HepG2 (cell line): ENCODE results near the gene SPAAR. TPM values are rescaled to one million over a fixed set of nuclear protein-coding genes. Genes with fewer than 3 reads are reported as not detected.
A peak's percentile ranks its signal among the peaks of the same experiment; 100 is the strongest.

Experiments
- ATAC-seq: fragments of 200-7000 bp; cut with Tn5 transposase; 3 replicates; pipeline ENCODE4 v1.9.1; 2020; ENCODE audit warnings: mild to moderate bottlenecking, moderate library complexity
- BruUV-seq: library from RNA; stranded (reverse); fragments of 400-500 nt; replicated peaks from 2 replicates; lab custom pipeline; 2021; lab: Mats Ljungman, UMichigan
- CTCF ChIA-PET: fragments of 300-600 bp; formaldehyde crosslinking; extraction: SDS; loops from one replicate; lab custom pipeline; 2021; ENCODE audit warnings: low total read pairs, inconsistent platforms, low intra/inter-chr PET ratio; lab: Yijun Ruan, JAX
- POLR2A ChIA-PET: fragments of 350-600 bp; sonication (Branson Sonifier 250); formaldehyde crosslinking; loops from one replicate; lab custom pipeline; 2020; ENCODE audit warnings: antibody characterized with exemption, inconsistent platforms; lab: Yijun Ruan, JAX
- DNase-seq: peaks from one replicate; pipeline ENCODE4 v3.0.0-alpha.2; 2015; ENCODE audit warnings: low spot score
- FAIRE-seq: peaks from 3 replicates; lab custom pipeline; 2011; peaks lifted over from hg19 to GRCh38; lab: Jason Lieb, UNC
- H2AFZ ChIP-seq: one replicate; pipeline ENCODE4 v1.6.1; 2011; ENCODE audit warnings: low read length, inconsistent platforms
- H3K27ac ChIP-seq: fragments of 300-600 bp; 3 replicates; pipeline ENCODE4 v1.8.0; 2011; ENCODE audit warnings: mixed run types, mild to moderate bottlenecking, mixed read lengths, low read length, inconsistent platforms; ENCODE audit not compliant: insufficient read depth; ENCODE audit errors: extremely low read length
- H3K27me3 ChIP-seq, 2 experiments: fragments of 200-600 bp in 1 of 2; 2 replicates in 1 of 2; 3 replicates in 1 of 2; pipeline versions ENCODE4 v1.6.0 to v1.8.0; 2011; ENCODE audit warnings: low read length in 2 of 2, mild to moderate bottlenecking in 2 of 2, moderate library complexity in 2 of 2, inconsistent platforms in 1 of 2; ENCODE audit not compliant: insufficient read depth in 2 of 2, control insufficient read depth in 1 of 2
- H3K36me3 ChIP-seq, 2 experiments: fragments of 200-600 bp in 1 of 2; replicated peaks in 1 of 2; 2 replicates in 1 of 2; 3 replicates in 1 of 2; pipeline versions ENCODE4 v1.5.1 to v1.8.0; 2011; ENCODE audit warnings: low read length in 2 of 2, inconsistent platforms in 1 of 2; ENCODE audit not compliant: insufficient read depth in 2 of 2, control insufficient read depth in 1 of 2
- H3K4me1 ChIP-seq: 2 replicates; pipeline ENCODE4 v1.5.1; 2012; ENCODE audit warnings: low read length, inconsistent platforms; ENCODE audit not compliant: insufficient read depth
- H3K4me2 ChIP-seq: 2 replicates; pipeline ENCODE4 v1.6.0; 2011; ENCODE audit warnings: low read depth, low read length, inconsistent platforms
- H3K4me3 ChIP-seq, 3 experiments: fragments of 200-600 bp in 1 of 3; sonication (generic), shearing (Covaris generic) in 1 of 3; replicated peaks in 1 of 3; 2 replicates each; pipeline ENCODE4 v1.5.1; 2011 to 2016; ENCODE audit warnings: low read length in 3 of 3, inconsistent platforms in 2 of 3, low read depth in 2 of 3, mild to moderate bottlenecking in 2 of 3, control low read depth in 1 of 3, mixed read lengths in 1 of 3; ENCODE audit not compliant: insufficient read depth in 1 of 3
- H3K79me2 ChIP-seq: one replicate; pipeline ENCODE4 v1.6.1; 2011; ENCODE audit warnings: low read length, inconsistent platforms; ENCODE audit not compliant: insufficient read depth
- H3K9ac ChIP-seq: 2 replicates; pipeline ENCODE4 v1.6.0; 2011; ENCODE audit warnings: mild to moderate bottlenecking, low read depth, low read length, inconsistent platforms; ENCODE audit not compliant: insufficient read depth
- H3K9me3 ChIP-seq: 2 replicates; pipeline ENCODE4 v1.5.1; 2012; ENCODE audit warnings: mild to moderate bottlenecking, low read length
- H4K20me1 ChIP-seq: 2 replicates; pipeline ENCODE4 v1.6.0; 2011; ENCODE audit warnings: inconsistent platforms, mild to moderate bottlenecking, low read length, moderate library complexity; ENCODE audit not compliant: insufficient read depth
- AKNA ChIP-seq: sonication (generic); formaldehyde crosslinking; IDR thresholded peaks from 2 replicates; pipeline ENCODE4 v1.4.0; 2020; ENCODE audit warnings: missing genetic modification reagents, borderline replicate concordance
- CBX1 ChIP-seq: IDR thresholded peaks from one replicate; pipeline ENCODE4 v1.6.1; 2016; ENCODE audit warnings: antibody characterized with exemption, low read depth
- HMGXB4 ChIP-seq, 2 experiments: sonication (generic) in 1 of 2; formaldehyde crosslinking in 1 of 2; IDR thresholded peaks; 2 replicates each; pipeline versions ENCODE4 v1.4.0 to v1.6.1; 2018 to 2020; ENCODE audit warnings: missing genetic modification reagents in 2 of 2, borderline replicate concordance in 1 of 2, low read depth in 1 of 2, mild to moderate bottlenecking in 1 of 2, missing biosample characterization in 1 of 2
- RAD21 ChIP-seq: fragments of 450-650 bp; formaldehyde crosslinking; IDR thresholded peaks from 2 replicates; pipeline ENCODE4 v1.5.0; 2020; ENCODE audit warnings: mild to moderate bottlenecking
- STAG1 ChIP-seq: sonication (generic); formaldehyde crosslinking; IDR thresholded peaks from 2 replicates; pipeline ENCODE4 v1.4.0; 2020; ENCODE audit warnings: missing genetic modification reagents
- STAT5B ChIP-seq: sonication (generic); formaldehyde crosslinking; IDR thresholded peaks from 2 replicates; pipeline ENCODE4 v1.4.0; 2020; ENCODE audit warnings: missing genetic modification reagents
- WIZ ChIP-seq: sonication (generic); formaldehyde crosslinking; IDR thresholded peaks from 2 replicates; pipeline ENCODE4 v1.5.1; 2020; ENCODE audit warnings: mild to moderate bottlenecking, missing genetic modification reagents
- WGBS: methylation state at CpG from one replicate; pipeline ENCODE4 v1.1.6; 2017; ENCODE audit warnings: low lambda C conversion rate; 5-methylcytosine and 5-hydroxymethylcytosine counted together
- in situ Hi-C: cut with HindIII; loops from 2 replicates; pipeline ENCODE4 v1.10.0; 2017; ENCODE audit warnings: low pct_unique_long_range_greater_than_20kb; ENCODE audit not compliant: extremely low pct_ligation_motif_present
- intact Hi-C: fragments of 100-400 bp; cut with micrococcal nuclease; formaldehyde crosslinking; loops from one replicate; pipeline ENCODE4 v1.10.0; 2022; ENCODE audit not compliant: unreplicated experiment
- polyA plus RNA-seq, 8 experiments: library from polyadenylated mRNA; depleted of rRNA in 3 of 8; stranded (reverse) in 7 of 8; unstranded in 1 of 8; fragments of >200 nt; fragmentation: Illumina TruSeq in 4 of 8; extraction: Trizol in 4 of 8; gene quantifications; 2 replicates each; pipeline versions ENCODE4 v1.2.1 to v1.2.3, GENCODE V29; 2011 to 2016; ENCODE audit warnings: low read depth in 4 of 8, missing spikeins in 1 of 8, mixed read lengths in 1 of 8; ENCODE audit not compliant: insufficient read depth in 1 of 8
- total RNA-seq, 5 experiments: library from RNA; depleted of rRNA; stranded (reverse); fragments of >200 nt; fragmentation: Illumina TruSeq; extraction: Trizol; gene quantifications; 2 replicates each; pipeline ENCODE4 v1.2.3, GENCODE V29; 2016; ENCODE audit warnings: low read depth in 1 of 5
- TF ChIP-seq, protein P1 (sequence below): sonication (generic); formaldehyde crosslinking; IDR thresholded peaks from 2 replicates; pipeline ENCODE4 v1.4.0; 2020; ENCODE audit warnings: missing genetic modification reagents

The SPAAR gene
- total and polyA plus RNA-seq, 2 of the 13 experiments (the other 11 are each of a cell fraction or from before 2014, with no cell fraction given): 0.07 TPM; not detected in 1

GRCh38 chr9:35909687-35910612, 660 bp downstream of the SPAAR start (continued):
- TF ChIP-seq HMGXB4 (CRISPR knock-in tag; IDR thresholded peaks at IDR 0.05; ENCODE audit: borderline replicate concordance in 1 of 2, low read depth in 1 of 2) (no peak), STAT5B (CRISPR knock-in tag) (no peak)

DNA sequence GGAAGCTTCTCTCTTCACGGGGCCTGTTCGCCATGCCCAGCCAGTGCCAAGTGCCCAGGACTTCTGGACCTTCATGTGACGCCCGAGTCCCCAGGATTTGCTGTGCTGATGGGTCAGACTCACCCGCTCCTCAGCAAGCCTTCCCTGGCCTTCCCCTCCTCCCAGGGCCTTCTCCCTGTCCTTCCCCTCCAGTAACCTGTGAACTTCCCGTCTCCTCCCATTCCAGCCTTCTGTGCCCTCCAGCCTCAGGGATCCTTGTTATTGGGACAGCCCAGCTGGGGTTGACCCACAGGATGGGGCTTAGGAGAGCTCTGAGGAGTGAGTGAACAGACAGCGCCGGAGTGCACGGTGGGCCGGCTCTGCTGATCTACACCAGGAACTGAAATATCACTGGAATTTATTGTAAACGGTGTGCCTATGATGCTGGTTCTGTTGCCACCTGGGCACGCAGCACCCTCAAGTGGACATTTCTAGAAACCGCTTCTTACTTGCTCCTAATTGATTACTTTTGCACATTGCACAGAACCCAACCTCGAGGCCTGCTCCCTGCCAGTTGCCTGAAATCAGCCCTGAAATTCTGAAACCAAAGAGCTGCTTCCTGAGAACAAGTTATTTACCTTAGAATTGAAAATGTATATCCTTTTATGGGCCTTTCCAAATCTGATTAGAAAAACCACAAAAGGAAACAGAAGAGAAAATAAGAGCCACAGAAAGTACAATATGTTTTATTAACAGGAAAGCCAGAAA, 1.5 kb downstream of the SPAAR start:
- ATAC-seq: no peak
- WGBS: 43% methylated on average over 14 of the region's 14 CpGs
- intact Hi-C loops: no loop called here
- H3K4me1 ChIP-seq: peaks cover 84% of the 10 kb centered on the region
- H4K20me1 ChIP-seq: no peaks in the 10 kb centered on the region
- in situ Hi-C loops: no loop called here
- ChIA-PET POLR2A (no interaction called here), CTCF (interaction anchor here (1.5 kb wide), 1 partner anchor 9 kb away, joined by 3 read pairs; no protein-coding TSS in a partner anchor)
- H3K79me2 ChIP-seq: no peaks in the 10 kb centered on the region
- H3K27ac ChIP-seq: no peak overlapping the region
- no peaks in the 10 kb centered on the region for H3K9me3 ChIP-seq
- peak; percentile 58 for DNase-seq
- H3K9ac ChIP-seq: no peak overlapping the region
- no peak overlapping the region; the same call in 1 of the 2 replicates for H3K4me2 ChIP-seq
- H2AFZ ChIP-seq: no peak overlapping the region
- no peaks in the 10 kb centered on the region for H3K36me3 ChIP-seq
- BruUV-seq: no TSS peak
- no peak for FAIRE-seq
- peaks cover 0 to 4% of the 10 kb centered on the region in 2 experiments; a peak in 1 of 5 replicates for H3K27me3 ChIP-seq
- H3K4me3 ChIP-seq: no peak overlapping the region
- TF ChIP-seq CBX1: no peak
- no peak for TF ChIP-seq WIZ (CRISPR knock-in tag)
- TF ChIP-seq, protein P1, sequence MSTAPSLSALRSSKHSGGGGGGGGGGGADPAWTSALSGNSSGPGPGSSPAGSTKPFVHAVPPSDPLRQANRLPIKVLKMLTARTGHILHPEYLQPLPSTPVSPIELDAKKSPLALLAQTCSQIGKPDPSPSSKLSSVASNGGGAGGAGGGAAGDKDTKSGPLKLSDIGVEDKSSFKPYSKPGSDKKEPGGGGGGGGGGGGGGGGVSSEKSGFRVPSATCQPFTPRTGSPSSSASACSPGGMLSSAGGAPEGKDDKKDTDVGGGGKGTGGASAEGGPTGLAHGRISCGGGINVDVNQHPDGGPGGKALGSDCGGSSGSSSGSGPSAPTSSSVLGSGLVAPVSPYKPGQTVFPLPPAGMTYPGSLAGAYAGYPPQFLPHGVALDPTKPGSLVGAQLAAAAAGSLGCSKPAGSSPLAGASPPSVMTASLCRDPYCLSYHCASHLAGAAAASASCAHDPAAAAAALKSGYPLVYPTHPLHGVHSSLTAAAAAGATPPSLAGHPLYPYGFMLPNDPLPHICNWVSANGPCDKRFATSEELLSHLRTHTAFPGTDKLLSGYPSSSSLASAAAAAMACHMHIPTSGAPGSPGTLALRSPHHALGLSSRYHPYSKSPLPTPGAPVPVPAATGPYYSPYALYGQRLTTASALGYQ (CRISPR knock-in tag): no peak
- TF ChIP-seq RAD21 (CRISPR knock-in tag): peak; percentile 60
- TF ChIP-seq AKNA (CRISPR knock-in tag): no peak
- TF ChIP-seq STAG1 (CRISPR knock-in tag): peak; percentile 67
